ENCODE results near the gene ADAMTS19.

Gene ADAMTS19

GRCh38 chr5:129506950-129507349 is 46.9 kb downstream of the ADAMTS19 start:
- no peaks in the 10 kb centered on the region for H3K9me3 ChIP-seq (ENCODE audit: severe bottlenecking)
- TF ChIP-seq CTCF (IDR thresholded peaks at IDR 0.05; ENCODE audit: poor library complexity, severe bottlenecking), result no peak
- no peak overlapping the region for H3K27ac ChIP-seq (ENCODE audit: poor library complexity, severe bottlenecking)
- DNase-seq (ENCODE audit: low spot score) (no peak), ATAC-seq (ENCODE audit: low read depth) (no peak)
- H3K36me3 ChIP-seq (ENCODE audit: low read depth), result no peaks in the 10 kb centered on the region
- no peaks in the 10 kb centered on the region for H3K27me3 ChIP-seq (ENCODE audit: insufficient read depth, poor library complexity, severe bottlenecking)
- H3K4me1 ChIP-seq (ENCODE audit: insufficient read depth, poor library complexity, severe bottlenecking), result no peaks in the 10 kb centered on the region
- H3K4me3 ChIP-seq (ENCODE audit: severe bottlenecking), result no peak overlapping the region

- no peak for ATAC-seq (ENCODE audit: low read depth)
- TF ChIP-seq CTCF (IDR thresholded peaks at IDR 0.05; ENCODE audit: poor library complexity, severe bottlenecking), result no peak
- H3K4me1 ChIP-seq (ENCODE audit: insufficient read depth, poor library complexity, severe bottlenecking), result no peaks in the 10 kb centered on the region
- no peaks in the 10 kb centered on the region for H3K27me3 ChIP-seq (ENCODE audit: insufficient read depth, poor library complexity, severe bottlenecking)
- no peak for DNase-seq (ENCODE audit: low spot score)
- no peaks in the 10 kb centered on the region for H3K36me3 ChIP-seq (ENCODE audit: low read depth)
- no peak overlapping the region for H3K27ac ChIP-seq (ENCODE audit: poor library complexity, severe bottlenecking)
- no peak overlapping the region for H3K4me3 ChIP-seq (ENCODE audit: severe bottlenecking)
- no peaks in the 10 kb centered on the region for H3K9me3 ChIP-seq (ENCODE audit: severe bottlenecking)
Observed at GRCh38 chr5:129507527-129507926, 47.4 kb downstream of the ADAMTS19 start.

- ATAC-seq (ENCODE audit: low read depth), result no peak
- Histone ChIP-seq H3K4me3 (ENCODE audit: severe bottlenecking) (no peak overlapping the region), H3K27ac (ENCODE audit: poor library complexity, severe bottlenecking) (no peak overlapping the region), H3K4me1 (ENCODE audit: insufficient read depth, poor library complexity, severe bottlenecking) (no peaks in the 10 kb centered on the region), H3K9me3 (ENCODE audit: severe bottlenecking) (no peaks in the 10 kb centered on the region), H3K27me3 (ENCODE audit: insufficient read depth, poor library complexity, severe bottlenecking) (no peaks in the 10 kb centered on the region), H3K36me3 (ENCODE audit: low read depth) (no peaks in the 10 kb centered on the region)
- TF ChIP-seq CTCF (IDR thresholded peaks at IDR 0.05; ENCODE audit: poor library complexity, severe bottlenecking), result no peak
- DNase-seq (ENCODE audit: low spot score), result no peak
Observed at GRCh38 chr5:129508606-129509005, 48.5 kb downstream of the ADAMTS19 start.

GRCh38 chr5:129509363-129509975 is 49.4 kb downstream of the ADAMTS19 start:
- H3K27ac ChIP-seq (ENCODE audit: poor library complexity, severe bottlenecking), result no peak overlapping the region
- no peak for DNase-seq (ENCODE audit: low spot score)
- H3K4me3 ChIP-seq (ENCODE audit: severe bottlenecking), result no peak overlapping the region
- no peak for TF ChIP-seq CTCF (IDR thresholded peaks at IDR 0.05; ENCODE audit: poor library complexity, severe bottlenecking)
- H3K9me3 ChIP-seq (ENCODE audit: severe bottlenecking), result no peaks in the 10 kb centered on the region
- no peaks in the 10 kb centered on the region for H3K4me1 ChIP-seq (ENCODE audit: insufficient read depth, poor library complexity, severe bottlenecking)
- ATAC-seq (ENCODE audit: low read depth), result no peak
- no peaks in the 10 kb centered on the region for H3K27me3 ChIP-seq (ENCODE audit: insufficient read depth, poor library complexity, severe bottlenecking)
- H3K36me3 ChIP-seq (ENCODE audit: low read depth), result no peaks in the 10 kb centered on the region

DNA sequence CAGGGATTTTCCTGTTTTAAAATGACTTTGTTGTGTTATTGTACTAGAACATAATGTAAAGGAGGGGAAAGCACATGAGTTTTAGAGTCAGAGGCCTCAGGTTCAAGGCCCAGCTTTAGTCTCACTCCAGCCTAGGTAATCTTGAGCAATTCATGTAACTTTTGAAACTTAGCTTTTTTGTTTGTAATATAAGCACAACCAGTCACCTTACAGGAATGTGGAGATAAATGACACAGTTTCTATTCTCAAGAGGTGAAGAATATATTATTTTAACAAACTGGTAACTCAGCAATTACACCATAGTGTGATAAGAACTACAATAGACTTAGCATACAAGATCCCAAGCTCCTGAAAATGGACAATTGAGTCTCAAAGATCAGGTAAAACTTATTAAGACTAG is 51.2 kb downstream of the ADAMTS19 start:
- Histone ChIP-seq H3K27ac (ENCODE audit: poor library complexity, severe bottlenecking) (no peak overlapping the region), H3K36me3 (ENCODE audit: low read depth) (no peaks in the 10 kb centered on the region), H3K4me3 (ENCODE audit: severe bottlenecking) (no peak overlapping the region), H3K4me1 (ENCODE audit: insufficient read depth, poor library complexity, severe bottlenecking) (no peaks in the 10 kb centered on the region), H3K27me3 (ENCODE audit: insufficient read depth, poor library complexity, severe bottlenecking) (no peaks in the 10 kb centered on the region), H3K9me3 (ENCODE audit: severe bottlenecking) (no peaks in the 10 kb centered on the region)
- peak; percentile 57 for ATAC-seq (ENCODE audit: low read depth)
- no peak for DNase-seq (ENCODE audit: low spot score)
- TF ChIP-seq CTCF (IDR thresholded peaks at IDR 0.05; ENCODE audit: poor library complexity, severe bottlenecking), result no peak

Data from RWPE2 (cell line).